NCI-H2227 (cell line): ENCODE measurements around the gene ATP6V0E1.

Source experiments
- DNase-seq: peaks from one replicate; lab custom pipeline; 2025; ENCODE audit not compliant: unreplicated experiment; lab: John Stamatoyannopoulos, UW

Gene ATP6V0E1

GRCh38 chr5:172983542-172984243, at the start of gene ATP6V0E1:
TSS of gene ATP6V0E1 (plus strand) at chr5:172983771. CDS start at chr5:172983861, 90 bp downstream.
- DNase-seq, result peak; percentile 91

- DNase-seq, result peak; percentile 2
Observed at GRCh38 chr5:172935096-172935495, 48.5 kb upstream of the ATP6V0E1 start.

GRCh38 chr5:172936401-172936800, 47.2 kb upstream of the ATP6V0E1 start:
- no peak for DNase-seq

- DNase-seq, result peak; percentile 17
Observed at GRCh38 chr5:172939071-172939470, 44.5 kb upstream of the ATP6V0E1 start.

GRCh38 chr5:172939611-172940267, 43.8 kb upstream of the ATP6V0E1 start:
- peak; percentile 78 for DNase-seq

GRCh38 chr5:172940268-172941066, 43.1 kb upstream of the ATP6V0E1 start:
- DNase-seq, result no peak

GRCh38 chr5:172941067-172941516, 42.5 kb upstream of the ATP6V0E1 start:
- peak; percentile 3 for DNase-seq

GRCh38 chr5:172942556-172942955, 41.0 kb upstream of the ATP6V0E1 start:
- no peak for DNase-seq

- DNase-seq, result peak; percentile 32
Observed at GRCh38 chr5:172943283-172943841, 40.2 kb upstream of the ATP6V0E1 start.

GRCh38 chr5:172943906-172944305, 39.7 kb upstream of the ATP6V0E1 start:
- no peak for DNase-seq

- DNase-seq, result no peak
Observed at GRCh38 chr5:172944741-172945140, 38.8 kb upstream of the ATP6V0E1 start.

- no peak for DNase-seq
Observed at GRCh38 chr5:172945151-172945550, 38.4 kb upstream of the ATP6V0E1 start.

GRCh38 chr5:172946146-172946545, 37.4 kb upstream of the ATP6V0E1 start:
- no peak for DNase-seq

GRCh38 chr5:172949426-172949825, 34.1 kb upstream of the ATP6V0E1 start:
- DNase-seq, result no peak

GRCh38 chr5:172950176-172950965, 33.2 kb upstream of the ATP6V0E1 start:
- DNase-seq, result no peak

- no peak for DNase-seq
Observed at GRCh38 chr5:172951371-172952033, 32.1 kb upstream of the ATP6V0E1 start.

- DNase-seq, result no peak
Observed at GRCh38 chr5:172952034-172952511, 31.5 kb upstream of the ATP6V0E1 start.

GRCh38 chr5:172953776-172954675, 29.5 kb upstream of the ATP6V0E1 start:
- no peak for DNase-seq

- DNase-seq, result no peak
Observed at GRCh38 chr5:172954751-172955159, 28.8 kb upstream of the ATP6V0E1 start.
